DND-41 (cell line): Measurements from ENCODE around the gene HOXA4.

ENCODE experiments used
- ATAC-seq: fragments of 200-7000 bp; cut with Tn5 transposase; 3 replicates; pipeline ENCODE4 v1.9.1; 2021; ENCODE audit warnings: low read depth; ENCODE audit not compliant: insufficient read depth
- DNase-seq: peaks from one replicate; pipeline ENCODE4 v3.0.0-alpha.2; 2020
- H2AFZ ChIP-seq: 2 replicates; pipeline ENCODE4 v1.6.0; 2012; ENCODE audit warnings: low read depth, low read length
- H3K27ac ChIP-seq: 2 replicates; pipeline ENCODE4 v1.5.1; 2012; ENCODE audit warnings: low read length, inconsistent platforms
- H3K27me3 ChIP-seq: fragments of 200-600 bp; sonication (generic); 2 replicates; pipeline ENCODE4 v1.6.0; 2012; ENCODE audit warnings: low read length, mild to moderate bottlenecking, inconsistent platforms; ENCODE audit not compliant: insufficient read depth, poor library complexity
- H3K36me3 ChIP-seq: 2 replicates; pipeline ENCODE4 v1.5.1; 2012; ENCODE audit warnings: low read length, inconsistent platforms; ENCODE audit not compliant: insufficient read depth
- H3K4me1 ChIP-seq: 2 replicates; pipeline ENCODE4 v1.5.1; 2012; ENCODE audit warnings: mild to moderate bottlenecking, low read length; ENCODE audit not compliant: insufficient read depth
- H3K4me2 ChIP-seq: 2 replicates; pipeline ENCODE4 v1.6.0; 2012; ENCODE audit warnings: mild to moderate bottlenecking, moderate library complexity, low read length, inconsistent platforms; ENCODE audit not compliant: insufficient read depth
- H3K4me3 ChIP-seq, 2 experiments: fragments of 200-600 bp in 1 of 2; shearing (Covaris generic) in 1 of 2; 2 replicates each; pipeline ENCODE4 v1.5.1; 2012 to 2016; ENCODE audit warnings: inconsistent platforms in 2 of 2, low read length in 2 of 2, mild to moderate bottlenecking in 2 of 2, low read depth in 1 of 2, moderate library complexity in 1 of 2
- H3K79me2 ChIP-seq: 2 replicates; pipeline ENCODE4 v1.6.0; 2012; ENCODE audit warnings: low read length, inconsistent platforms; ENCODE audit not compliant: insufficient read depth
- H3K9ac ChIP-seq: 2 replicates; pipeline ENCODE4 v1.6.0; 2012; ENCODE audit warnings: low read depth, mild to moderate bottlenecking, inconsistent platforms, low read length, moderate library complexity
- H3K9me3 ChIP-seq: 2 replicates; pipeline ENCODE4 v1.5.1; 2012; ENCODE audit warnings: low read length, moderate library complexity, mild to moderate bottlenecking, inconsistent platforms; ENCODE audit not compliant: insufficient read depth, severe bottlenecking
- H4K20me1 ChIP-seq: 2 replicates; pipeline ENCODE4 v1.6.0; 2012; ENCODE audit warnings: low read length; ENCODE audit not compliant: insufficient read depth
- CTCF ChIP-seq: IDR thresholded peaks from 2 replicates; pipeline ENCODE4 v1.5.1; 2012; ENCODE audit warnings: borderline replicate concordance, low read length, moderate library complexity, mild to moderate bottlenecking; ENCODE audit not compliant: poor library complexity, severe bottlenecking; ENCODE audit errors: extremely low read depth
- EZH2 ChIP-seq: IDR thresholded peaks from 3 replicates; pipeline ENCODE4 v1.6.1; 2012; ENCODE audit warnings: borderline replicate concordance, low read depth, mild to moderate bottlenecking, moderate library complexity, low read length, inconsistent platforms; ENCODE audit not compliant: severe bottlenecking

The HOXA4 gene

GRCh38 chr7:27132978-27133377 lies 2.4 kb upstream of the HOXA4 start:
- no peak overlapping the region for H2AFZ ChIP-seq
- H3K36me3 ChIP-seq = no peaks in the 10 kb centered on the region
- no peak for TF ChIP-seq CTCF
- TF ChIP-seq EZH2 = no peak
- H3K9ac ChIP-seq = no peak overlapping the region
- no peak overlapping the region for H3K4me3 ChIP-seq
- no peak overlapping the region for H3K4me2 ChIP-seq
- H3K27me3 ChIP-seq = peaks cover 5% of the 10 kb centered on the region
- DNase-seq (no peak), ATAC-seq (no peak)
- H3K9me3 ChIP-seq = no peaks in the 10 kb centered on the region
- H3K27ac ChIP-seq = no peak overlapping the region
- H3K79me2 ChIP-seq = no peaks in the 10 kb centered on the region
- no peaks in the 10 kb centered on the region for H3K4me1 ChIP-seq
- no peaks in the 10 kb centered on the region for H4K20me1 ChIP-seq

GRCh38 chr7:27132214-27132613 lies 1.7 kb upstream of the HOXA4 start:
- Histone ChIP-seq H3K9ac (no peak overlapping the region), H3K4me2 (no peak overlapping the region), H3K36me3 (no peaks in the 10 kb centered on the region), H3K4me3 (no peak overlapping the region), H2AFZ (no peak overlapping the region), H3K79me2 (no peaks in the 10 kb centered on the region), H3K9me3 (no peaks in the 10 kb centered on the region), H4K20me1 (no peaks in the 10 kb centered on the region), H3K4me1 (no peaks in the 10 kb centered on the region), H3K27ac (no peak overlapping the region), H3K27me3 (peaks cover 5% of the 10 kb centered on the region)
- no peak for TF ChIP-seq CTCF
- TF ChIP-seq EZH2 = no peak
- ATAC-seq (no peak), DNase-seq (no peak)

GRCh38 chr7:27131390-27131819 lies 848 bp upstream of the HOXA4 start:
- Histone ChIP-seq H3K36me3 (no peaks in the 10 kb centered on the region), H4K20me1 (no peaks in the 10 kb centered on the region), H3K4me1 (no peaks in the 10 kb centered on the region), H3K79me2 (no peaks in the 10 kb centered on the region), H3K27ac (no peak overlapping the region), H2AFZ (no peak overlapping the region), H3K27me3 (no peaks in the 10 kb centered on the region), H3K9me3 (no peaks in the 10 kb centered on the region), H3K9ac (no peak overlapping the region), H3K4me3 (no peak overlapping the region), H3K4me2 (no peak overlapping the region)
- ATAC-seq = no peak
- no peak for DNase-seq
- TF ChIP-seq EZH2 (no peak), CTCF (no peak)
